H9 (cell line): Measurements from ENCODE around the gene MUC5AC. TPM values are rescaled to one million over a fixed set of nuclear protein-coding genes. Genes with fewer than 3 reads are reported as not detected.

Experiments
- DNase-seq: peaks from one replicate; pipeline ENCODE4 v3.0.0-alpha.2; 2017
- H2AFZ ChIP-seq: one replicate; pipeline ENCODE4 v1.6.1; 2013; ENCODE audit warnings: mild to moderate bottlenecking, low read length, control low read depth, moderate library complexity
- H2AK5ac ChIP-seq: 2 replicates; pipeline ENCODE4 v1.6.1; 2013; ENCODE audit warnings: low read length, control low read depth, mixed read lengths; ENCODE audit not compliant: insufficient read length
- H2BK120ac ChIP-seq: one replicate; pipeline ENCODE4 v1.6.1; 2013; ENCODE audit warnings: low read depth, mild to moderate bottlenecking, low read length, control low read depth, inconsistent platforms; ENCODE audit not compliant: poor library complexity, severe bottlenecking
- H2BK12ac ChIP-seq: 2 replicates; pipeline ENCODE4 v1.6.1; 2013; ENCODE audit warnings: low read length, control low read depth, mixed read lengths, low read depth; ENCODE audit not compliant: insufficient read length
- H2BK15ac ChIP-seq: 2 replicates; pipeline ENCODE4 v1.6.1; 2013; ENCODE audit warnings: low read depth, low read length, control low read depth
- H2BK20ac ChIP-seq: one replicate; pipeline ENCODE4 v1.6.1; 2013; ENCODE audit warnings: low read depth, mild to moderate bottlenecking, low read length, control low read depth, inconsistent platforms; ENCODE audit not compliant: poor library complexity, severe bottlenecking
- H2BK5ac ChIP-seq: 2 replicates; pipeline ENCODE4 v1.6.1; 2013; ENCODE audit warnings: low read length, control low read depth, mixed read lengths; ENCODE audit not compliant: insufficient read length
- H3K14ac ChIP-seq: 2 replicates; pipeline ENCODE4 v1.6.1; 2013; ENCODE audit warnings: low read length, control low read depth; ENCODE audit not compliant: insufficient read depth
- H3K18ac ChIP-seq: 2 replicates; pipeline ENCODE4 v1.6.1; 2013; ENCODE audit warnings: low read depth, mild to moderate bottlenecking, mixed read lengths, low read length, control low read depth; ENCODE audit not compliant: insufficient read length
- H3K23ac ChIP-seq: 2 replicates; pipeline ENCODE4 v1.6.1; 2013; ENCODE audit warnings: low read length, control low read depth, mixed read lengths, low read depth; ENCODE audit not compliant: insufficient read length
- H3K23me2 ChIP-seq: 2 replicates; pipeline ENCODE4 v1.6.1; 2013; ENCODE audit warnings: low read depth, mild to moderate bottlenecking, mixed read lengths, low read length, control low read depth; ENCODE audit not compliant: insufficient read length, poor library complexity, severe bottlenecking
- H3K27ac ChIP-seq: 2 replicates; pipeline ENCODE4 v1.5.1; 2013; ENCODE audit warnings: low read length, control low read depth, mixed read lengths, low read depth; ENCODE audit not compliant: insufficient read length
- H3K27me3 ChIP-seq: 2 replicates; pipeline ENCODE4 v1.6.1; 2013; ENCODE audit warnings: low read length, control low read depth, inconsistent platforms; ENCODE audit not compliant: insufficient read depth
- H3K4ac ChIP-seq: 2 replicates; pipeline ENCODE4 v1.6.1; 2013; ENCODE audit warnings: low read depth, mild to moderate bottlenecking, control low read depth, inconsistent platforms, low read length, moderate library complexity
- H3K4me1 ChIP-seq: 2 replicates; pipeline ENCODE4 v1.6.1; 2013; ENCODE audit warnings: low read length, control low read depth, inconsistent platforms; ENCODE audit not compliant: insufficient read depth
- H3K4me2 ChIP-seq: 2 replicates; pipeline ENCODE4 v1.6.1; 2013; ENCODE audit warnings: low read length, control low read depth, mixed read lengths; ENCODE audit not compliant: insufficient read length, insufficient read depth
- H3K56ac ChIP-seq: 2 replicates; pipeline ENCODE4 v1.6.1; 2013; ENCODE audit warnings: low read depth, mild to moderate bottlenecking, mixed read lengths, low read length, control low read depth; ENCODE audit not compliant: insufficient read length
- H3K79me1 ChIP-seq: 2 replicates; pipeline ENCODE4 v1.6.1; 2013; ENCODE audit warnings: low read depth, mild to moderate bottlenecking, moderate library complexity, low read length, control low read depth, inconsistent platforms; ENCODE audit not compliant: insufficient read depth, poor library complexity, severe bottlenecking
- H3K79me2 ChIP-seq: 2 replicates; pipeline ENCODE4 v1.6.1; 2013; ENCODE audit warnings: low read length, control low read depth, inconsistent platforms; ENCODE audit not compliant: insufficient read depth
- H3K9ac ChIP-seq: 2 replicates; pipeline ENCODE4 v1.6.1; 2013; ENCODE audit warnings: low read length, control low read depth, mixed read lengths; ENCODE audit not compliant: insufficient read length; ENCODE audit errors: extremely low read depth
- H3K9me3 ChIP-seq: one replicate; pipeline ENCODE4 v1.6.1; 2013; ENCODE audit warnings: low read depth, low read length, inconsistent platforms; ENCODE audit not compliant: control insufficient read depth
- H3T11ph ChIP-seq: one replicate; pipeline ENCODE4 v1.6.1; 2013; ENCODE audit warnings: mild to moderate bottlenecking, low read length, control low read depth, inconsistent platforms
- H4K20me1 ChIP-seq: one replicate; pipeline ENCODE4 v1.6.1; 2013; ENCODE audit not compliant: control insufficient read depth, insufficient read length, insufficient read depth
- H4K5ac ChIP-seq: 2 replicates; pipeline ENCODE4 v1.6.1; 2013; ENCODE audit warnings: low read depth, mild to moderate bottlenecking, mixed read lengths, low read length, control low read depth; ENCODE audit not compliant: insufficient read length
- H4K8ac ChIP-seq: replicated peaks from 2 replicates; pipeline ENCODE4 v1.6.1; 2013; ENCODE audit warnings: low read length, control low read depth, mixed read lengths, low read depth; ENCODE audit not compliant: insufficient read length
- H4K91ac ChIP-seq: 2 replicates; pipeline ENCODE4 v1.6.1; 2013; ENCODE audit warnings: low read depth, mild to moderate bottlenecking, moderate library complexity, mixed read lengths, low read length, control low read depth; ENCODE audit not compliant: insufficient read length
- H3K27ac Mint-ChIP-seq, 3 experiments: 2 replicates in 2 of 3; 3 replicates in 1 of 3; pipeline ENCODE4 v1.8.0; 2020 to 2021; ENCODE audit warnings: mixed read lengths in 3 of 3, mild to moderate bottlenecking in 1 of 3, moderate library complexity in 1 of 3
- H3K27me3 Mint-ChIP-seq: 2 replicates; pipeline ENCODE4 v1.8.0; 2021; ENCODE audit warnings: low read depth, mild to moderate bottlenecking, moderate library complexity, mixed read lengths
- H3K36me3 Mint-ChIP-seq, 3 experiments: 2 replicates in 2 of 3; 3 replicates in 1 of 3; pipeline ENCODE4 v1.8.0; 2020 to 2021; ENCODE audit warnings: low read depth in 3 of 3, mixed read lengths in 3 of 3; ENCODE audit not compliant: insufficient read depth in 1 of 3
- H3K4me1 Mint-ChIP-seq, 2 experiments: 2 replicates each; pipeline ENCODE4 v1.8.0; 2020; ENCODE audit warnings: mixed read lengths in 2 of 2
- H3K4me3 Mint-ChIP-seq, 2 experiments: 2 replicates in 1 of 2; 3 replicates in 1 of 2; pipeline ENCODE4 v1.8.0; 2020 to 2021; ENCODE audit warnings: mild to moderate bottlenecking in 2 of 2, mixed read lengths in 2 of 2, moderate library complexity in 1 of 2
- H3K9me3 Mint-ChIP-seq, 2 experiments: 2 replicates in 1 of 2; 3 replicates in 1 of 2; pipeline ENCODE4 v1.8.0; 2020; ENCODE audit warnings: mild to moderate bottlenecking in 2 of 2, mixed read lengths in 2 of 2, moderate library complexity in 1 of 2
- WGBS: extraction: QIAGEN DNeasy Blood & Tissue Kit; methylation state at CpG from one replicate; pipeline ENCODE4 v1.1.7; 2013; ENCODE audit warnings: missing lambda C conversion rate, low lambda C conversion rate, mixed read lengths; ENCODE audit not compliant: insufficient read length; ENCODE audit errors: extremely low coverage; 5-methylcytosine and 5-hydroxymethylcytosine counted together
- total RNA-seq: library from RNA; stranded (reverse); gene quantifications from 2 replicates; pipeline ENCODE4 v1.2.1, GENCODE V29; 2021
- TF ChIP-seq, protein P1 (sequence below): fragments of 200-600 bp; sonication (generic); conservative IDR thresholded peaks from 3 replicates; pipeline ENCODE4 v1.8.0; 2021; ENCODE audit warnings: antibody characterized with exemption, mild to moderate bottlenecking

MUC5AC gene
- total RNA-seq, 1 experiment from 2014 or later, result not detected

GRCh38 chr11:1177771-1178090 is 20.0 kb downstream of the MUC5AC start:
- Histone ChIP-seq H3K23me2 (no peaks in the 10 kb centered on the region), H4K91ac (no peak overlapping the region), H4K8ac (no peak overlapping the region), H3K9ac (no peak overlapping the region), H2AK5ac (no peak overlapping the region), H3K9me3 (no peaks in the 10 kb centered on the region), H3K27ac (no peak overlapping the region), H3K27me3 (no peaks in the 10 kb centered on the region), H3K14ac (no peak overlapping the region), H4K20me1 (no peaks in the 10 kb centered on the region), H2AFZ (no peak overlapping the region), H3K18ac (no peak overlapping the region), H3K79me2 (no peaks in the 10 kb centered on the region; the same call in 1 of the 2 replicates), H2BK120ac (no peak overlapping the region), H4K5ac (no peak overlapping the region), H3K4me2 (no peak overlapping the region), H2BK12ac (no peak overlapping the region), H3T11ph (no peak overlapping the region), H3K4me1 (no peaks in the 10 kb centered on the region), H3K4ac (no peak overlapping the region), H3K23ac (no peak overlapping the region), H2BK5ac (no peak overlapping the region), H2BK20ac (no peak overlapping the region), H3K56ac (no peak overlapping the region), H3K79me1 (no peaks in the 10 kb centered on the region), H2BK15ac (no peak overlapping the region)
- Mint-ChIP-seq H3K36me3 (peaks cover 0 to 5% (median 5%) of the 10 kb centered on the region in 3 experiments; a peak in 2 of 7 replicates), H3K4me1 (no peaks in the 10 kb centered on the region), H3K27ac (no peak overlapping the region), H3K27me3 (no peaks in the 10 kb centered on the region; the same call in 1 of the 2 replicates), H3K9me3 (peaks cover 6 to 34% of the 10 kb centered on the region in 2 experiments; a peak in 4 of 5 replicates), H3K4me3 (no peak overlapping the region)
- TF ChIP-seq, protein P1, sequence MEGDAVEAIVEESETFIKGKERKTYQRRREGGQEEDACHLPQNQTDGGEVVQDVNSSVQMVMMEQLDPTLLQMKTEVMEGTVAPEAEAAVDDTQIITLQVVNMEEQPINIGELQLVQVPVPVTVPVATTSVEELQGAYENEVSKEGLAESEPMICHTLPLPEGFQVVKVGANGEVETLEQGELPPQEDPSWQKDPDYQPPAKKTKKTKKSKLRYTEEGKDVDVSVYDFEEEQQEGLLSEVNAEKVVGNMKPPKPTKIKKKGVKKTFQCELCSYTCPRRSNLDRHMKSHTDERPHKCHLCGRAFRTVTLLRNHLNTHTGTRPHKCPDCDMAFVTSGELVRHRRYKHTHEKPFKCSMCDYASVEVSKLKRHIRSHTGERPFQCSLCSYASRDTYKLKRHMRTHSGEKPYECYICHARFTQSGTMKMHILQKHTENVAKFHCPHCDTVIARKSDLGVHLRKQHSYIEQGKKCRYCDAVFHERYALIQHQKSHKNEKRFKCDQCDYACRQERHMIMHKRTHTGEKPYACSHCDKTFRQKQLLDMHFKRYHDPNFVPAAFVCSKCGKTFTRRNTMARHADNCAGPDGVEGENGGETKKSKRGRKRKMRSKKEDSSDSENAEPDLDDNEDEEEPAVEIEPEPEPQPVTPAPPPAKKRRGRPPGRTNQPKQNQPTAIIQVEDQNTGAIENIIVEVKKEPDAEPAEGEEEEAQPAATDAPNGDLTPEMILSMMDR, result no peak
- WGBS, result no CpG with 5 or more reads among the region's 12 CpGs
- no peak for DNase-seq
